GM18867 (cell line): ENCODE measurements around the gene IDH3A.
A peak's percentile ranks its signal among the peaks of the same experiment; 100 is the strongest.
"Not testable (repeated sequence)": the region's sequence is repeated elsewhere in the genome, so short reads cannot be mapped to it uniquely, and the experiment has no call there.

ENCODE experiments used
- ATAC-seq: cut with Tn5 transposase; IDR thresholded peaks from one replicate; pipeline ENCODE4 v1.9.1; 2021; ENCODE audit warnings: mild to moderate bottlenecking, moderate library complexity; ENCODE audit not compliant: unreplicated experiment

IDH3A gene

GRCh38 chr15:78129077-78129750 lies 19.9 kb upstream of the IDH3A start:
- no peak for ATAC-seq

DNA sequence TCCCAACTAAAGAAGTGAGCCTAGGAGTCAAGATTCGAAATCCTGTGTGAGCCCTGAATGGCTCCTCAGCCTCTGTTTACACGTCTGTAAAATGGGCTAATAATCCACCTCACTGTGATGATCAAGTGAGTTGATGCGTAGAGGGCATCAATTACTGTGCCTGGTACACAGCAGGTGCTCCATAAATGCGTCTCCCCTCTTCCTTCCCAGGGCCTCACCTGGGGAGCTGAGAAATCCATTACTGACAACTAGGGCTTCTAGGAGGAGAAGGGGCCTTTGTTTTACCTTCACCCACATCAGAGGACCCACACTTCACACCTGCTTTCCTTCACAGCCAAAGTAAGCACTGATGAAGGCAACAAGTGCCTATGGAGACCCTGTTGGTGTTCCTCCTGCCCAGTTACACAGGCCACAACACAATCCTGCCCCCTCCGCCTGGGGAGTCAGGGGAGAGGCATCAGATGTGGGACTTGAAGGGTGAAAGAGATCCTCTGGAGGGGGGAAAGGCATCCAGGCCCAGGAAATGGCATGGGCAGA lies 19.3 kb upstream of the IDH3A start:
- no peak for ATAC-seq

DNA sequence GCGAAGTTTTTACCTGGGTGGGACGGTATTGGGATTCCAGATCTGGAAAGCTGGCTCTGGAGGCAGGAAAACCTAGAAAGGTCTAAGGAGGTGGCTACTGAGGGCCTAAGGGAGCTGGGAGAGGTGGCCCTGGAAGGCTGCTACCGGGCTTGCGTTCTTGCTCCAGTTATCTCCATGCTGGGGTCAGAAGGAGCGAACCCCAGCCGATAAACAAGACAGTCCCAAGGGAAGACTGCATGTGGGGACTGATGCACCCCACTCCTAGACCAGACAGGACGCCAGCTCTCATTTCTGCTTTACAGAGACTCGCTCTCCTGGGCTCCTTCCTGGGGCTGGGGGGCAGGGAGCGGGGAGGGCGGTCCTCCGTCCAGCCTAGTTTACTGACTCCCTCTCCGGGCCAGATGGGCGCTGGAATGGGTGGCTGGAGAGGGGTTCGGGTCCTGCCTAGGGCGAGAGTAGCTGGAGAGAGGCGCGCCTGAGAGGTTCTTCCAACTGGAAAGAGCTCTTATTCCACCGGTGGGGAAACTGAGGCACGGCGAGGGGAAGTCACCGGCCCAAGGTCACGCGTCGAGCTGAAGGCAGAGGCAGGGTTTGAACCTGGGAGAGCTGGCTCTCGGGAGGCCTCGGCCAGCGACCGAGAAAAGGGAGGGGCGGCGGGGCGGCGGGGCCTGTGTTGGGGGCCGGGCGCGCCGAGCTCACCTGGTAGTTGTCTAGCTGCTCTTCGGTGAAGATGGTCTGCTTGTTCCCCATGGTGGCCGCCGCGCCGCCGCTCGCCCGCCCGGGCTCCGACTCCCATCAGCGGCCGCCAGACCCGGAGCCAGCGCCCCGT lies 18.5 kb upstream of the IDH3A start:
- no peak for ATAC-seq

GRCh38 chr15:78131295-78132061 lies 17.7 kb upstream of the IDH3A start, which contains the start of gene CIB2:
Gene CIB2 (minus strand): TSS chr15:78131445. CDS start chr15:78131215, 230 bp downstream.
- peak; percentile 70 for ATAC-seq

DNA sequence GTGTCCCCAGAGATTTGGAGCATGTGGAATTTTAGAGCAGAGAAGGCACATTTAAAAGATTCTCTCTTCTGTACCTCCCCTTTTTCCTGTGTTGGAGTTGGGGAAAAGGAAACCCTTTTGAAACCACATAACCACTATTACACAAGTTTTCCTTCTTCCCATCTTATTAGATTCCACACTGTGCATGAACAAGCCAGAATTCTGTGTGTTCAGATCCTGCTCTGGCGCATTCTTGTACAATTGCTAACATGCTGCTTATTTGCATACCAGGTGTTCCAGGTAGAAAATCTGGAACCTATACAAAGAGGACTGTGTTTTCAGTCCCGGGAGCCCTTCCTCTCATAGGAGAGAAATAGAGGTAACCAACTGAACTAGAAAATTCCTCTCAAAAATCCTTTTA lies 15.4 kb upstream of the IDH3A start:
- ATAC-seq = no peak

- no peak for ATAC-seq
These were observed 9.6 kb upstream of the IDH3A start for GRCh38 chr15:78139578-78139977.

- ATAC-seq = no peak
These were observed 8.9 kb upstream of the IDH3A start for GRCh38 chr15:78140292-78140691.

GRCh38 chr15:78142332-78142731 lies 6.8 kb upstream of the IDH3A start:
- ATAC-seq = no peak

- ATAC-seq = no peak
These were observed 2.6 kb upstream of the IDH3A start for GRCh38 chr15:78146425-78147154.

DNA sequence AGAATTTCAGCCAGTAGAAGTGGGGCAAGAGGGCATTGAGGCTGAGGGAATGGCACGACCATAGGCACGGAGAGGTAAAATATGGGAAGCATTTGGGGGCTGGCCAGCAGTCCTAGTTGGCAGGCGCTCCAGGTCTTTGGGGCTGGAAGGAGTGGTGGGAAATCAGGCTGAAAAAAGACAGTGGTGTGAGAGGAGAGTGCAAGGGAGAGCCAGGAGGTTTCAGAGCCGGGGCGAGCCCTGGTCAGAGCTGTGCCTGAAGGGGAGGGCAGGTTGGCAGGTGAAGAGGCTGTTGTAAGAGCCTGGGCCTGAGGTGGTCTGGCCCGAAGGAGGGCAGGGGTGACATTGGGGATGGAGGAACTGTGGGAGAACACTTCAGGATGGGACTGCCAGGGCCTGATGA lies 1.6 kb upstream of the IDH3A start:
- no peak for ATAC-seq

DNA sequence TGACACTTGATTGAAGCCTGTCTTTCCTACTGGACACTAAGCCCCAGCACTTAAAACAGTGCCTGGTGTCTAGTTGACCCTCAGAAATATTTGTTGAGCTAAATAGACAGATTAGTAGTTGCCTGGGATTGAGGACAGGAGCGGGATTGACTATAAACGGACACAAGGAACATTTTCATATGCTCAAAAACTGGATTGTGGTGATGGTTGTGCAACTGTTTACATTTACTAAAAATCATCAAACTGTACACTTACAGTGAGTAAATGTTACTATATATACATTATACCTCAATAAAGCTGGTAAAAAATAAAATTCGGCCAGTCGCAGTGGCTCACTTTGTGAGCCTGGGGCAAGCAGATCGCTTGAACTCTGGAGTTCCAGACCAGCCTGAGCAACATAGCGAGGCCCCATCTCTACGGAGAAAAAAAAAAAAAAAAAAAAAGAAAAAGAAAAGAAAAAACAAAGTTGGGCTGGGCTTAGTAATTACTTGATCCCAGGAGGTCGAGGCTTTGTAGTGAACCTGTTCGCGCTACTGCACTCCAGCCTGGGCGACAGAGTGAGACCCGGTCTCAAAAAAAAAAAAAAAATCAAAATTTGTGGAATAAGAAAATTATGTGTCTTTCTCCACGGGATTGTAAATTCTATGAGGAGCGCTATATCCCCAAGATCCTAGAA lies 632 bp upstream of the IDH3A start:
- ATAC-seq = peak; percentile 2

GRCh38 chr15:78149805-78150751 lies 916 bp downstream of the IDH3A start:
- ATAC-seq = peak; percentile 3

GRCh38 chr15:78151075-78151474 lies 1.9 kb downstream of the IDH3A start:
- not testable (repeated sequence) for ATAC-seq

GRCh38 chr15:78154955-78155354 lies 5.8 kb downstream of the IDH3A start:
- ATAC-seq = no peak

DNA sequence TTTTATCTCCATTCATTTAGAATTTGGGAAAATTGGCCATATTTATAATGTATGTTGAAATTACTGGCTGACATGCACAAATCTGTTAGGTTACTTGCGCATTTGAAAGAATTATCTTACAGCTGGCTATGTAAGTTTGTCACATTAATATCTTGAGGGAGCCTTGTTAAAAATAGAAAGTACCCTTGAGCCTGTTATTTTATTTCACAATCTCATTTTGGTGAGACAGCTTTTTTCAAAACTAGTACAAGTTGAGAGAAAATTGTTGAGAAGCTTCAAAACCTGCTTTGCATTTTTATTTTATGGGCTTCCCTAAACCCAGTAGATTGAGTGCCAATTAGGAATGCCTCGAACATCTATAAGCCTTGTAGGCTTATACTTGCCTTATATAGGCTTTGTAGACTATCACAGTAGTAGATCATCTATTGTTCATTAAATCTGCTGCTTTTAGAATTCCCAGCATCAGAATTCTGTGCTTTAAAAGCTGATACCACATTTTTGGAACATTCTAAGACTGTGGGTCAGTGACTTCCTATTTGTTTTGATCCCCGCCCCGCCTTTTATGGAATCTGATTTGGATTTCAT lies 6.3 kb downstream of the IDH3A start:
- no peak for ATAC-seq

- no peak for ATAC-seq
These were observed 7.5 kb downstream of the IDH3A start for GRCh38 chr15:78156653-78157052.

DNA sequence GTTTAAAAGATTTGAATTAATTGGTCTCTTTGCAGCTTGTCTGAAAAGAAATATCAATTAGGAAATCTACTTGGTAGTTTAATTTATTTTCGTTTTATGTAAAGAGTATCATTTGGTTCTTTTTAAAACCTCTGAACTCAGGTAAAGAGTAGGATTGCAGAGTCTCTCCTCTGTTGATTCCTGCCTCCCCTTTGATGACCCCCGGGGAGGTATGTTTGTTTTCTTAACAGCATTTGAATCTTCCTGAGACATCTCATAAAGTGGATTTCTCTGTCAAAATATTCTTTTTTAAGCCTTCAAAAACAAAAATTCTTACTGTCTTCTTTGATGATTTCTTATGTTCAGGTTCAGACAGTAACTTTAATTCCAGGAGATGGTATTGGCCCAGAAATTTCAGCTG lies 8.0 kb downstream of the IDH3A start:
- ATAC-seq = no peak

- no peak for ATAC-seq
These were observed 10.2 kb downstream of the IDH3A start for GRCh38 chr15:78159395-78159794.

DNA sequence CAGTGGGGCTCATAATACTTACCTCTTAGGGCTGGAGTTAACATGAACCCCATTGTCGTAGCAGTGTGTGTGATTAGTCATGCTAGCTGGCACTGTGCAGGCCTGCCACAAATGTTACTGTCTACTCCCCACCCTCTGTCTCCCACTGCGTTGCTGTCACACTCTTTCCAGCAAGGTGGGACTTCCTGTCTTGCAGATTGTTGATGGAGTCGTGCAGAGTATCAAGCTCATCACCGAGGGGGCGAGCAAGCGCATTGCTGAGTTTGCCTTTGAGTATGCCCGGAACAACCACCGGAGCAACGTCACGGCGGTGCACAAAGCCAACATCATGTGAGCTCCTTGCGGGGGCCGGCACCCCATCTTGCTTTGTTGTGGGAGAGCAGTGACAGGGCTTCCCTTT lies 12.9 kb downstream of the IDH3A start:
- no peak for ATAC-seq
